HG02943 (cell line): Measurements from ENCODE around the gene JUNB.
"Not testable (repeated sequence)": the region's sequence is repeated elsewhere in the genome, so short reads cannot be mapped to it uniquely, and the experiment has no call there.

Source experiments
- ATAC-seq: cut with Tn5 transposase; IDR thresholded peaks from one replicate; pipeline ENCODE4 v1.9.1; 2021; ENCODE audit warnings: mild to moderate bottlenecking, low read depth, moderate library complexity; ENCODE audit not compliant: unreplicated experiment

JUNB gene

GRCh38 chr19:12802267-12803106, 11.2 kb downstream of the JUNB start:
- ATAC-seq = no peak

GRCh38 chr19:12804051-12804450, 12.8 kb downstream of the JUNB start:
- ATAC-seq = no peak

- ATAC-seq = peak; percentile 73
Measured at GRCh38 chr19:12806242-12807081, 15.2 kb downstream of the JUNB start, which contains the start of gene RNASEH2A. RNASEH2A (plus strand) TSS chr19:12806584; CDS start chr19:12806674, 90 bp downstream.

GRCh38 chr19:12815088-12815487, 23.8 kb downstream of the JUNB start:
- no peak for ATAC-seq

GRCh38 chr19:12817188-12817587, 25.9 kb downstream of the JUNB start:
- not testable (repeated sequence) for ATAC-seq

- ATAC-seq = not testable (repeated sequence)
Measured at GRCh38 chr19:12817810-12818209, 26.5 kb downstream of the JUNB start.

- ATAC-seq = no peak
Measured at GRCh38 chr19:12821761-12822160, 30.5 kb downstream of the JUNB start.

- no peak for ATAC-seq
Measured at GRCh38 chr19:12825254-12826131, 34.2 kb downstream of the JUNB start.

- no peak for ATAC-seq
Measured at GRCh38 chr19:12828494-12828893, 37.2 kb downstream of the JUNB start.

- no peak for ATAC-seq
Measured at GRCh38 chr19:12833418-12833737, 42.1 kb downstream of the JUNB start.

GRCh38 chr19:12833738-12834565, 42.7 kb downstream of the JUNB start:
- ATAC-seq = no peak

- ATAC-seq = no peak
Measured at GRCh38 chr19:12834566-12834943, 43.3 kb downstream of the JUNB start, which contains the start of gene RTBDN. RTBDN (minus strand) TSS chr19:12834579; CDS start chr19:12829979, 4,600 bp downstream.

GRCh38 chr19:12834976-12835757, 43.9 kb downstream of the JUNB start:
- ATAC-seq = no peak

GRCh38 chr19:12836529-12836863, 45.2 kb downstream of the JUNB start:
- ATAC-seq = no peak

- ATAC-seq = no peak
Measured at GRCh38 chr19:12837225-12837624, 45.9 kb downstream of the JUNB start.

GRCh38 chr19:12838182-12838885, 47.0 kb downstream of the JUNB start, which contains the start of gene MAST1:
MAST1 (plus strand) TSS chr19:12838515; CDS start chr19:12838573, 58 bp downstream.
- no peak for ATAC-seq

- ATAC-seq = no peak
Measured at GRCh38 chr19:12838886-12839756, 47.8 kb downstream of the JUNB start.
